ENCODE results near the gene ELL2.

The ELL2 gene

DNA sequence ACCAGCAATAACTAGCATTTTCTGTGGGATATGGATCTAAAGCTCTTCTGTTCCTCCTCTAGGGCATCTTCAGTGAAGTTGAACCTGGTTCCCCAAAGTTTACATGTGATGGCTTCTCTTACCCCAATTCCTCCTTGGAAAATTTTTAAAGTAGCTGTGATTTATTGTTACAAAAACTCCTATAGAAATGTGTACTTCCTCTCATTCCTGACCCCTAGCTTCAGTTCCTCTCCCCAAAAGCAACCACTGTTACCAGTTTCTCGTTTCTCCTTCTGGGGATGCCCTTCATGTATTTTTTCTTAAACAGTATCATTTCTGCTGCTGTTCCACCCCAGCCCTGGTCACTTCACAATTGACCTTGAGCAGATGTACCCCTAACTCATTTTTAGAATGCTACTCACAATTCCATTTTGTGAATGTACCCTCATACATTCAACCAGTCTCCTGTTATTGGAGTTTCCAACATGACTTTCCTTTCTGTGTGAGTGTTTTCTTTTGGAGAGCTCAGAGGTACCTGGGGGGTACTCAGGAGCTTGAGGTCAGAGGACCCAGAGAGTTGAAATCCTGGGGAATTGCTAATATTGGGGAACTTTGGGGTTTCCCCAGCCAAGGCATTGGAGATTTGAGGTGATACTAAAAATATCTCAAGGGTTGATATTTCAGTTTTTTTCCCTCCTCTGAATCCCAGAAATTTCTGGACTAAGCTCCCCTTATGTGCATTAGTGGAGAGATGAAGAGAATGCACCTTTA, 120.5 kb downstream of the ELL2 start:
- Histone ChIP-seq H2BK12ac (ENCODE audit: low read length) (no peak overlapping the region), H2BK120ac (ENCODE audit: low read depth, low read length) (no peak overlapping the region), H3K23ac (ENCODE audit: low read depth, low read length, poor library complexity) (no peak overlapping the region), H3K18ac (ENCODE audit: low read length) (no peak overlapping the region), H3K27me3 (ENCODE audit: control insufficient read depth in 3 of 3, insufficient read depth in 3 of 3, low read depth in 1 of 3, low read length in 3 of 3) (peaks cover 0 to 3% (median 0%) of the 10 kb centered on the region in 3 experiments), H3K4me1 (ENCODE audit: control insufficient read depth in 2 of 2, insufficient read depth in 1 of 2, low read depth in 1 of 2, low read length in 2 of 2) (no peaks in the 10 kb centered on the region), H3K4me2 (ENCODE audit: insufficient read depth, low read length, poor library complexity, severe bottlenecking) (no peak overlapping the region), H3K9ac (ENCODE audit: low read depth, low read length, poor library complexity) (no peak overlapping the region), H2BK15ac (ENCODE audit: low read length) (no peak overlapping the region), H4K8ac (ENCODE audit: low read depth, low read length) (no peak overlapping the region), H2BK5ac (ENCODE audit: low read length) (no peak overlapping the region), H4K91ac (ENCODE audit: low read depth, low read length, poor library complexity) (no peak overlapping the region), H3K4ac (ENCODE audit: low read length) (no peak overlapping the region), H3K36me3 (replicated peaks in 1 of 2; ENCODE audit: control insufficient read depth in 2 of 2, insufficient read depth in 2 of 2, low read length in 2 of 2) (no peaks in the 10 kb centered on the region), H3K9me3 (replicated peaks in 1 of 2; ENCODE audit: control insufficient read depth in 2 of 2, insufficient read depth in 1 of 2, low read depth in 1 of 2, low read length in 2 of 2) (no peaks in the 10 kb centered on the region), H3K4me3 (ENCODE audit: low read length in 2 of 2) (no peak overlapping the region), H3K14ac (ENCODE audit: low read length) (no peak overlapping the region), H2AFZ (ENCODE audit: low read length) (no peak overlapping the region), H2AK5ac (ENCODE audit: low read depth, low read length) (no peak overlapping the region), H3K79me1 (ENCODE audit: low read depth, low read length) (no peaks in the 10 kb centered on the region), H3K27ac (replicated peaks; ENCODE audit: low read length) (no peak overlapping the region)
- no CpG with 5 or more reads among the region's 1 CpG for whole genome bisulfite sequencing, 2 donors (ENCODE audit: extremely low coverage in 2 of 2, insufficient read length in 2 of 2, insufficient replicate concordance in 1 of 2)
- no peak for DNase-seq (ENCODE audit: low spot score)

DNA sequence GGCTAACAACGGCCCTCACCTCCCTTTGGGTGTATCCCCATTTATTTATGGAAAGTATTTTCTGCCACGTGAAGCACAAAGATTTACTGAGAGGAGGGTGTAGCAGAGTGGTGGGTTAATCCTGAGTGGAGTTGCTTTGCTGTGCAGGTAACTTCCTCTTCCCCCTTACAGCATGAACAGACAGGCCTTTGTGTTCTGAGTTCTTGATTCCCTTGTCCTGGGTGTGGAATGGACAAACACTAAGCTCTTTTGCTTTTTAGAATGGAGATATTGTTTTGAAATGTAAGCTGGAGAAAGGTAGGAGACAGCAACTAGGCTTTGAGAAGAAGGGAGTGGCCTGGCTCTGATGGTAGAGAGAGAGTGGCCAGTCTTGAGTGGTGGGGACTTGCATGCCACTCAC, 122.0 kb downstream of the ELL2 start:
- Histone ChIP-seq H2BK5ac (ENCODE audit: low read length) (no peak overlapping the region), H2BK15ac (ENCODE audit: low read length) (no peak overlapping the region), H3K4me2 (ENCODE audit: insufficient read depth, low read length, poor library complexity, severe bottlenecking) (no peak overlapping the region), H3K14ac (ENCODE audit: low read length) (no peak overlapping the region), H3K9ac (ENCODE audit: low read depth, low read length, poor library complexity) (no peak overlapping the region), H3K79me1 (ENCODE audit: low read depth, low read length) (no peaks in the 10 kb centered on the region), H3K27ac (replicated peaks; ENCODE audit: low read length) (no peak overlapping the region), H3K9me3 (replicated peaks in 1 of 2; ENCODE audit: control insufficient read depth in 2 of 2, insufficient read depth in 1 of 2, low read depth in 1 of 2, low read length in 2 of 2) (no peaks in the 10 kb centered on the region), H3K18ac (ENCODE audit: low read length) (no peak overlapping the region), H2AFZ (ENCODE audit: low read length) (no peak overlapping the region), H2AK5ac (ENCODE audit: low read depth, low read length) (no peak overlapping the region), H2BK12ac (ENCODE audit: low read length) (no peak overlapping the region), H3K36me3 (replicated peaks in 1 of 2; ENCODE audit: control insufficient read depth in 2 of 2, insufficient read depth in 2 of 2, low read length in 2 of 2) (no peaks in the 10 kb centered on the region), H3K4ac (ENCODE audit: low read length) (no peak overlapping the region), H3K4me1 (ENCODE audit: control insufficient read depth in 2 of 2, insufficient read depth in 1 of 2, low read depth in 1 of 2, low read length in 2 of 2) (no peaks in the 10 kb centered on the region), H4K8ac (ENCODE audit: low read depth, low read length) (no peak overlapping the region), H3K23ac (ENCODE audit: low read depth, low read length, poor library complexity) (no peak overlapping the region), H2BK120ac (ENCODE audit: low read depth, low read length) (no peak overlapping the region), H4K91ac (ENCODE audit: low read depth, low read length, poor library complexity) (no peak overlapping the region), H3K4me3 (ENCODE audit: low read length in 2 of 2) (no peak overlapping the region), H3K27me3 (ENCODE audit: control insufficient read depth in 3 of 3, insufficient read depth in 3 of 3, low read depth in 1 of 3, low read length in 3 of 3) (peaks cover 0 to 6% (median 0%) of the 10 kb centered on the region in 3 experiments)
- no CpG with 5 or more reads among the region's 2 CpGs for WGBS, 2 donors (ENCODE audit: extremely low coverage in 2 of 2, insufficient read length in 2 of 2, insufficient replicate concordance in 1 of 2)
- DNase-seq (ENCODE audit: low spot score): no peak

DNA sequence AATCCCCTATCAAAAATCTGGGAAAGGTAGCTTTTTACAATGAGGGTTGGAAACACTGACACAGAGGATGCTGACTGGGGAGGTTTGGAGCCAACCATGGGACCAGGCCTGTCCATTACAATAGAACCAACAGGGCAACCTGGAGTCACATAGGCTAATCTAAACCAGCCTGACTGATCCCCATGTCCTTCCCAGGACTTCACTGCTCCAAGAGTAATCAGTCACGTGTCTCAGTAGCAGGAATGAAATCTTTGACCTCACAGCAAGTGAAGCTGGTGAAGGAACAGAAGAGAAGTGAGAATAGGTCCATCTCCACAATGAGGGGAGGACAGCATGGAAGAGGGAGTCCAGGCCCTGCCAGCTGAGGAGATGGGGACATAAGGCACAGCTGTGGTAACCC, 123.1 kb downstream of the ELL2 start:
- Histone ChIP-seq H2BK5ac (ENCODE audit: low read length) (no peak overlapping the region), H3K9ac (ENCODE audit: low read depth, low read length, poor library complexity) (no peak overlapping the region), H3K18ac (ENCODE audit: low read length) (peak overlapping the region; percentile 5), H3K27me3 (ENCODE audit: control insufficient read depth in 3 of 3, insufficient read depth in 3 of 3, low read depth in 1 of 3, low read length in 3 of 3) (peaks cover 0 to 6% (median 0%) of the 10 kb centered on the region in 3 experiments), H2AK5ac (ENCODE audit: low read depth, low read length) (no peak overlapping the region), H3K4me1 (ENCODE audit: control insufficient read depth in 2 of 2, insufficient read depth in 1 of 2, low read depth in 1 of 2, low read length in 2 of 2) (no peaks in the 10 kb centered on the region), H4K8ac (ENCODE audit: low read depth, low read length) (no peak overlapping the region), H3K4ac (ENCODE audit: low read length) (no peak overlapping the region), H3K4me2 (ENCODE audit: insufficient read depth, low read length, poor library complexity, severe bottlenecking) (no peak overlapping the region), H3K23ac (ENCODE audit: low read depth, low read length, poor library complexity) (no peak overlapping the region), H2BK12ac (ENCODE audit: low read length) (no peak overlapping the region), H3K14ac (ENCODE audit: low read length) (no peak overlapping the region), H3K4me3 (ENCODE audit: low read length in 2 of 2) (no peak overlapping the region), H4K91ac (ENCODE audit: low read depth, low read length, poor library complexity) (no peak overlapping the region), H3K27ac (replicated peaks; ENCODE audit: low read length) (no peak overlapping the region), H3K36me3 (replicated peaks in 1 of 2; ENCODE audit: control insufficient read depth in 2 of 2, insufficient read depth in 2 of 2, low read length in 2 of 2) (no peaks in the 10 kb centered on the region), H2BK120ac (ENCODE audit: low read depth, low read length) (no peak overlapping the region), H3K79me1 (ENCODE audit: low read depth, low read length) (no peaks in the 10 kb centered on the region), H2BK15ac (ENCODE audit: low read length) (peak overlapping the region; percentile 61), H3K9me3 (replicated peaks in 1 of 2; ENCODE audit: control insufficient read depth in 2 of 2, insufficient read depth in 1 of 2, low read depth in 1 of 2, low read length in 2 of 2) (no peaks in the 10 kb centered on the region), H2AFZ (ENCODE audit: low read length) (no peak overlapping the region)
- no peak for DNase-seq (ENCODE audit: low spot score)
- no CpG with 5 or more reads among the region's 1 CpG for WGBS, 2 donors (ENCODE audit: extremely low coverage in 2 of 2, insufficient read length in 2 of 2, insufficient replicate concordance in 1 of 2)

DNA sequence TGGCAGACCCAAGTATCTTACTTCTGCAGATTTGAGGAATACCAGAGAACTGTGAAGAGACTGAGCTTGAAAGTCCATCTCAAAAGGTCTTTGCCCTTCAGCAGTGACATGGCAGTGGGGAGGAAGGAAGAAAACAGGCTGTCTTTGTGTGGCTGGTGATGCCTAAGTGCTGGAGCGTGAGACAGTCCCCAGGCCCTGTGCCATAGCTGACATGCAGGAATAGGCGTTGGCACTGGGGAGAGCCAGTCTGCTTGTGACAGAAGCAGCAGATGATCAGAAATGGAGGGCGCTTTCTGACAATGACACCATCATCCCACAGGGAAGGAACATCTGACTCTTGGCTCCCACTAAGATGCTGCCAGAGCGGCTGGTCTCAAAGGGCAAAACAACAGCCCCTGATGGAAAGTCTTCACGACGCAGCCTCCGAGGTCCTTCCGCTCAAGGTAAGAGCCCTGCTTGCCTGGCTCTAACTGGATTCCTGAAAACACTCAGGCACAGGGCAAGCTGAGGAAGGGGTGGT, 123.6 kb downstream of the ELL2 start:
- Histone ChIP-seq H2AFZ (ENCODE audit: low read length) (no peak overlapping the region), H3K4me1 (ENCODE audit: control insufficient read depth in 2 of 2, insufficient read depth in 1 of 2, low read depth in 1 of 2, low read length in 2 of 2) (no peaks in the 10 kb centered on the region), H3K4me3 (ENCODE audit: low read length in 2 of 2) (no peak overlapping the region), H3K18ac (ENCODE audit: low read length) (peak overlapping the region; percentile 27), H4K91ac (ENCODE audit: low read depth, low read length, poor library complexity) (no peak overlapping the region), H4K8ac (ENCODE audit: low read depth, low read length) (no peak overlapping the region), H3K4ac (ENCODE audit: low read length) (no peak overlapping the region), H3K9me3 (replicated peaks in 1 of 2; ENCODE audit: control insufficient read depth in 2 of 2, insufficient read depth in 1 of 2, low read depth in 1 of 2, low read length in 2 of 2) (no peaks in the 10 kb centered on the region), H3K79me1 (ENCODE audit: low read depth, low read length) (no peaks in the 10 kb centered on the region), H3K4me2 (ENCODE audit: insufficient read depth, low read length, poor library complexity, severe bottlenecking) (no peak overlapping the region), H3K36me3 (replicated peaks in 1 of 2; ENCODE audit: control insufficient read depth in 2 of 2, insufficient read depth in 2 of 2, low read length in 2 of 2) (no peaks in the 10 kb centered on the region), H3K23ac (ENCODE audit: low read depth, low read length, poor library complexity) (no peak overlapping the region), H3K27me3 (ENCODE audit: control insufficient read depth in 3 of 3, insufficient read depth in 3 of 3, low read depth in 1 of 3, low read length in 3 of 3) (peaks cover 0 to 6% (median 0%) of the 10 kb centered on the region in 3 experiments), H3K27ac (replicated peaks; ENCODE audit: low read length) (no peak overlapping the region), H2BK120ac (ENCODE audit: low read depth, low read length) (no peak overlapping the region), H2AK5ac (ENCODE audit: low read depth, low read length) (no peak overlapping the region), H2BK5ac (ENCODE audit: low read length) (no peak overlapping the region), H2BK12ac (ENCODE audit: low read length) (no peak overlapping the region), H3K9ac (ENCODE audit: low read depth, low read length, poor library complexity) (no peak overlapping the region), H2BK15ac (ENCODE audit: low read length) (no peak overlapping the region), H3K14ac (ENCODE audit: low read length) (no peak overlapping the region)
- no peak for DNase-seq (ENCODE audit: low spot score)
- WGBS, 2 donors (ENCODE audit: extremely low coverage in 2 of 2, insufficient read length in 2 of 2, insufficient replicate concordance in 1 of 2): no CpG with 5 or more reads among the region's 8 CpGs
